ENCODE measurements around the gene SENP3. TPM values are rescaled to one million over a fixed set of nuclear protein-coding genes. Genes with fewer than 3 reads are reported as not detected.

The SENP3 gene
- total RNA-seq, 2 donors from 2014 or later: 47.0 to 80.7 TPM

- Histone ChIP-seq H3K9me3 (no peaks in the 10 kb centered on the region), H3K4me3 (no peak overlapping the region), H3K27me3 (replicated peaks; ENCODE audit: insufficient read depth) (no peaks in the 10 kb centered on the region), H3K36me3 (no peaks in the 10 kb centered on the region), H3K27ac (no peak overlapping the region), H3K4me1 (ENCODE audit: control insufficient read depth in 1 of 2, low read depth in 2 of 2) (no peaks in the 10 kb centered on the region)
- TF ChIP-seq CTCF (IDR thresholded peaks at IDR 0.05): peak; percentile 46
- ATAC-seq (ENCODE audit: insufficient number of reproducible peaks, low FRiP score, low read depth) (no peak), DNase-seq (ENCODE audit: low spot score) (no peak)
These were observed 38.7 kb upstream of the SENP3 start for GRCh38 chr17:7523033-7523432.

- DNase-seq (ENCODE audit: low spot score) (no peak), ATAC-seq (ENCODE audit: insufficient number of reproducible peaks, low FRiP score, low read depth) (no peak)
- no peaks in the 10 kb centered on the region for H3K36me3 ChIP-seq
- H3K4me1 ChIP-seq (ENCODE audit: control insufficient read depth in 1 of 2, low read depth in 2 of 2): no peaks in the 10 kb centered on the region
- no peak for TF ChIP-seq CTCF (IDR thresholded peaks at IDR 0.05)
- H3K27ac ChIP-seq: no peak overlapping the region
- H3K4me3 ChIP-seq: no peak overlapping the region
- H3K27me3 ChIP-seq (replicated peaks; ENCODE audit: insufficient read depth): no peaks in the 10 kb centered on the region
- no peaks in the 10 kb centered on the region for H3K9me3 ChIP-seq
These were observed 32.9 kb upstream of the SENP3 start for GRCh38 chr17:7528842-7529241.

GRCh38 chr17:7530023-7530900, 31.5 kb upstream of the SENP3 start:
- no peak for TF ChIP-seq CTCF (IDR thresholded peaks at IDR 0.05)
- no peak overlapping the region for H3K4me3 ChIP-seq
- H3K9me3 ChIP-seq: no peaks in the 10 kb centered on the region
- H3K36me3 ChIP-seq: no peaks in the 10 kb centered on the region
- no peaks in the 10 kb centered on the region for H3K27me3 ChIP-seq (replicated peaks; ENCODE audit: insufficient read depth)
- ATAC-seq (ENCODE audit: insufficient number of reproducible peaks, low FRiP score, low read depth) (no peak), DNase-seq (ENCODE audit: low spot score) (no peak)
- H3K27ac ChIP-seq: no peak overlapping the region
- no peaks in the 10 kb centered on the region for H3K4me1 ChIP-seq (ENCODE audit: control insufficient read depth in 1 of 2, low read depth in 2 of 2)

DNA sequence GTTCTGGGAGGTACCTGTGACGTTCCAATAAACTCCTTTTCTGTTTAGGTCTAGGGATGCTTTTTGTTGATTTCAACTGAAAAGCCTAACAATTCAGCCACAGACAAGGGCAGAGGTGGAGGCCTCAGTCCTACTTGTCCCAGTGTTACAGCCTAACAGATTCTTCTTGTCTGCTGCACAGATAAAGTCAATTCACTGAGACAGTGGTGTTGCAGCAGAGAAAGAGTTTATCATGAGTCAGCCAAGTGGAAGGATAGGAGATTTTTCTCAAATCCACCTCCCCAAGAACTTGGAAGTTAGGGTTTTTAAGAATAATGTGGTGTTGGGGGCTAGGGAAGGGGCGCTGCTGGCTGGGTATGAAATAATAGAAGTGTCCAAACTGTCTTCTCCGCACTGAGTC, 23.7 kb upstream of the SENP3 start:
- Histone ChIP-seq H3K36me3 (no peaks in the 10 kb centered on the region), H3K4me1 (ENCODE audit: control insufficient read depth in 1 of 2, low read depth in 2 of 2) (no peaks in the 10 kb centered on the region), H3K4me3 (no peak overlapping the region), H3K9me3 (no peaks in the 10 kb centered on the region), H3K27me3 (replicated peaks; ENCODE audit: insufficient read depth) (no peaks in the 10 kb centered on the region), H3K27ac (no peak overlapping the region)
- ATAC-seq (ENCODE audit: insufficient number of reproducible peaks, low FRiP score, low read depth) (no peak), DNase-seq (ENCODE audit: low spot score) (no peak)
- no peak for TF ChIP-seq CTCF (IDR thresholded peaks at IDR 0.05)

DNA sequence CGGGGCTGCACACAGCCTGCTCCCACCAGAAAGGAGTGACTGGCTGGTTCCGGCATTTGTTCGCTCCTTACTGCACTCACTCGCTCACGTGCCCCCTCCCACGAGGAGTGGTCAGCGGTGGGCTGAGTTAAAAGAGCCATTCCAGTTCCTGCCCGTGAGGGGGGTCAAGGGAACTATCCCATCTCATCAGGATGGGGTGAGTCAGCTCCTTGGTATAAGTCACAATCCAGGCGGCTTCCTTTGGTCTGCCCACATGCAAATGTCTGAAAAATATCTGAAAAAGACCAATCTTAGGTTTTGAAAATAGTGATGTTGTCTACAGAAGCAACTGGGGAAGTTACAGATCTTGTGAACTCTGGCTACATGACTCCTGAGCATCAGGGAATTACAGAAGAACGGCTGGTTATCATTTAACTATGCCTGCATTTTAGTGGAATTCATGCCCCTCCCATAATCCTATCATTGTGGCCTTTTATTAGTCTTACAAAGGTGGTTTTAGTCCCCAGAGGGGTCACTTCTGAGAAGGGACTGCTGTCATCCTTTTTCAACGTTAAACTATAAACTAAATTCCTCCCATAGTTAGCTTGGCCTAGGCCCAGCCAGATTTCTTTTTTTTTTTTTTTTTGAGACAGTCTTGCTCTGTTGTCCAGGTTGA, 22.7 kb upstream of the SENP3 start:
- H3K27me3 ChIP-seq (replicated peaks; ENCODE audit: insufficient read depth): no peaks in the 10 kb centered on the region
- H3K4me1 ChIP-seq (ENCODE audit: control insufficient read depth in 1 of 2, low read depth in 2 of 2): no peaks in the 10 kb centered on the region
- H3K36me3 ChIP-seq: no peaks in the 10 kb centered on the region
- H3K9me3 ChIP-seq: no peaks in the 10 kb centered on the region
- no peak overlapping the region for H3K4me3 ChIP-seq
- no peak for DNase-seq (ENCODE audit: low spot score)
- no peak overlapping the region for H3K27ac ChIP-seq
- no peak for ATAC-seq (ENCODE audit: insufficient number of reproducible peaks, low FRiP score, low read depth)
- TF ChIP-seq CTCF (IDR thresholded peaks at IDR 0.05): no peak
